HEK293 (cell line): ENCODE results near the gene AK5.

Experiments
- CTCF ChIA-PET: fragments of 350-600 bp; formaldehyde crosslinking; extraction: SDS; loops from one replicate; lab custom pipeline; 2021; ENCODE audit warnings: antibody characterized with exemption; lab: Yijun Ruan, JAX
- POLR2A ChIA-PET: fragments of 300-600 bp; formaldehyde crosslinking; extraction: SDS; loops from one replicate; lab custom pipeline; 2020; ENCODE audit warnings: antibody characterized with exemption, inconsistent platforms; lab: Yijun Ruan, JAX
- H3K27ac ChIP-seq: fragments of 200-500 bp; sonication (Bioruptor generic); 2 replicates; pipeline ENCODE4 v1.5.1; 2014; ENCODE audit warnings: low read depth, low read length, control low read depth, inconsistent platforms; ENCODE audit errors: extremely low read depth
- H3K36me3 ChIP-seq, 2 experiments: fragments of 200-500 bp in 1 of 2; sonication (Bioruptor generic) in 1 of 2; 1 replicate in 1 of 2; 2 replicates in 1 of 2; pipeline ENCODE4 v1.5.1; 2014 to 2017; ENCODE audit warnings: inconsistent platforms in 2 of 2, low read length in 2 of 2; ENCODE audit not compliant: control insufficient read depth in 2 of 2, insufficient read depth in 1 of 2
- H3K4me1 ChIP-seq: fragments of 200-500 bp; sonication (Bioruptor generic); 2 replicates; pipeline ENCODE4 v1.5.1; 2014; ENCODE audit warnings: mild to moderate bottlenecking, low read length, inconsistent platforms; ENCODE audit not compliant: control insufficient read depth, insufficient read depth
- H3K4me3 ChIP-seq: 2 replicates; pipeline ENCODE4 v1.5.1; 2011; ENCODE audit warnings: low read depth, mild to moderate bottlenecking, control low read depth, low read length, moderate library complexity
- H3K9me3 ChIP-seq: fragments of 200-500 bp; sonication (Bioruptor generic); 2 replicates; pipeline ENCODE4 v1.5.1; 2014; ENCODE audit warnings: low read depth, low read length, inconsistent platforms; ENCODE audit not compliant: control insufficient read depth, insufficient read depth
- AEBP2 ChIP-seq: fragments of 450-650 bp; formaldehyde crosslinking; IDR thresholded peaks from 2 replicates; pipeline ENCODE4 v1.5.1; 2016; ENCODE audit warnings: missing biosample characterization, missing genetic modification characterization, borderline replicate concordance
- ELK4 ChIP-seq: IDR thresholded peaks from 2 replicates; pipeline ENCODE4 v1.6.1; 2011; ENCODE audit warnings: mild to moderate bottlenecking, low read depth, low read length, borderline replicate concordance
- GFI1B ChIP-seq: fragments of 450-650 bp; formaldehyde crosslinking; IDR thresholded peaks from 2 replicates; pipeline ENCODE4 v1.5.1; 2016; ENCODE audit warnings: missing biosample characterization, missing genetic modification characterization
- GLI2 ChIP-seq: fragments of 450-650 bp; formaldehyde crosslinking; IDR thresholded peaks from 2 replicates; pipeline ENCODE4; 2017; ENCODE audit warnings: missing biosample characterization, missing genetic modification characterization, low read depth, borderline replicate concordance
- HOXC10 ChIP-seq: sonication (generic); formaldehyde crosslinking; IDR thresholded peaks from 2 replicates; pipeline ENCODE4 v1.8.1; 2023; ENCODE audit warnings: mild to moderate bottlenecking, missing genetic modification reagents
- HOXD13 ChIP-seq: sonication (generic); formaldehyde crosslinking; IDR thresholded peaks from 2 replicates; pipeline ENCODE4 v1.8.0; 2022; ENCODE audit warnings: missing genetic modification reagents, borderline replicate concordance
- MZF1 ChIP-seq: fragments of 450-650 bp; formaldehyde crosslinking; IDR thresholded peaks from 2 replicates; pipeline ENCODE4 v1.5.1; 2017; ENCODE audit warnings: missing biosample characterization, missing genetic modification characterization, borderline replicate concordance
- PRDM10 ChIP-seq: fragments of 450-650 bp; formaldehyde crosslinking; IDR thresholded peaks from 2 replicates; pipeline ENCODE4 v1.5.1; 2016; ENCODE audit warnings: missing biosample characterization, missing genetic modification characterization
- REPIN1 ChIP-seq: fragments of 450-650 bp; formaldehyde crosslinking; IDR thresholded peaks from 2 replicates; pipeline ENCODE4 v1.5.1; 2017; ENCODE audit warnings: missing biosample characterization, missing genetic modification characterization, low read depth
- ZBTB6 ChIP-seq: fragments of 450-650 bp; formaldehyde crosslinking; IDR thresholded peaks from 2 replicates; pipeline ENCODE4 v1.5.1; 2017; ENCODE audit warnings: missing biosample characterization, missing genetic modification characterization
- ZNF140 ChIP-seq: fragments of 450-650 bp; formaldehyde crosslinking; IDR thresholded peaks from 2 replicates; pipeline ENCODE4 v1.5.1; 2016; ENCODE audit warnings: missing biosample characterization, missing genetic modification characterization
- ZNF184 ChIP-seq: fragments of 450-650 bp; IDR thresholded peaks from 2 replicates; pipeline ENCODE4 v1.5.1; 2018; ENCODE audit warnings: missing biosample characterization, mild to moderate bottlenecking, missing genetic modification characterization
- ZNF221 ChIP-seq: fragments of 450-650 bp; formaldehyde crosslinking; IDR thresholded peaks from 2 replicates; pipeline ENCODE4 v1.5.1; 2017; ENCODE audit warnings: missing biosample characterization, missing genetic modification characterization, borderline replicate concordance
- ZNF341 ChIP-seq: fragments of 450-650 bp; formaldehyde crosslinking; IDR thresholded peaks from 2 replicates; pipeline ENCODE4; 2016; ENCODE audit warnings: low read depth, missing biosample characterization, missing genetic modification characterization
- ZNF549 ChIP-seq: fragments of 450-650 bp; IDR thresholded peaks from 2 replicates; pipeline ENCODE4 v1.5.1; 2018; ENCODE audit warnings: missing biosample characterization, missing genetic modification characterization, mild to moderate bottlenecking, inconsistent platforms, moderate library complexity
- ZNF560 ChIP-seq: fragments of 450-650 bp; formaldehyde crosslinking; IDR thresholded peaks from 2 replicates; pipeline ENCODE4 v1.5.1; 2017; ENCODE audit warnings: missing biosample characterization, missing genetic modification characterization, borderline replicate concordance
- ZNF621 ChIP-seq: fragments of 450-650 bp; formaldehyde crosslinking; IDR thresholded peaks from 2 replicates; pipeline ENCODE4 v1.5.1; 2017; ENCODE audit warnings: missing biosample characterization, missing genetic modification characterization
- ZNF658 ChIP-seq: fragments of 450-650 bp; formaldehyde crosslinking; IDR thresholded peaks from 2 replicates; pipeline ENCODE4; 2016; ENCODE audit warnings: missing biosample characterization, missing genetic modification characterization

Gene AK5

GRCh38 chr1:77565321-77565720, 283.5 kb downstream of the AK5 start:
- TF ChIP-seq ZNF341 (no peak), GLI2 (tag by site-specific recombination) (no peak), ZNF140 (tag by site-specific recombination) (no peak), ELK4 (no peak), ZNF658 (tag by site-specific recombination) (no peak), GFI1B (tag by site-specific recombination) (no peak), ZNF560 (tag by site-specific recombination) (no peak), MZF1 (tag by site-specific recombination) (no peak), ZBTB6 (tag by site-specific recombination) (no peak), ZNF621 (tag by site-specific recombination) (no peak), HOXC10 (no peak)
- Histone ChIP-seq H3K36me3 (peaks cover 21 to 47% of the 10 kb centered on the region in 2 experiments), H3K4me3 (no peak overlapping the region), H3K4me1 (no peaks in the 10 kb centered on the region), H3K9me3 (no peaks in the 10 kb centered on the region), H3K27ac (no peak overlapping the region)
- ChIA-PET CTCF (interaction anchor here (0.7 to 1.5 kb wide), 2 partner anchors 32 to 549 kb away, joined by 3 to 8 read pairs; no protein-coding TSS in a partner anchor), POLR2A (no interaction called here)

- peaks cover 18 to 54% of the 10 kb centered on the region in 2 experiments for H3K36me3 ChIP-seq
- no peak overlapping the region for H3K27ac ChIP-seq
- no peaks in the 10 kb centered on the region for H3K4me1 ChIP-seq
- H3K4me3 ChIP-seq = no peak overlapping the region
- CTCF ChIA-PET = interaction anchor here (0.5 to 1.0 kb wide), 2 partner anchors 34 to 112 kb away, joined by 3 to 5 read pairs; no protein-coding TSS in a partner anchor
- TF ChIP-seq AEBP2 (tag by site-specific recombination) (no peak), ZNF221 (tag by site-specific recombination) (no peak), PRDM10 (no peak), ZNF184 (tag by site-specific recombination) (no peak), ZNF549 (tag by site-specific recombination) (no peak), REPIN1 (tag by site-specific recombination) (no peak), HOXD13 (CRISPR knock-in tag) (no peak)
- TF ChIP-seq, all 188 proteins: peak for 0
- POLR2A ChIA-PET = no interaction called here
- H3K9me3 ChIP-seq = no peaks in the 10 kb centered on the region
These were observed 289.8 kb downstream of the AK5 start for GRCh38 chr1:77571642-77572041.
